Natural killer cell treated with Interleukin-12 subunit alpha and Interleukin-12 subunit beta and Interleukin-15 and Interleukin-18, amount 100 ng/mL, for 72 hours (primary cell): ENCODE measurements around the gene ACY1. TPM values are rescaled to one million over a fixed set of nuclear protein-coding genes. Genes with fewer than 3 reads are reported as not detected.
"Not testable (repeated sequence)": the region's sequence is repeated elsewhere in the genome, so short reads cannot be mapped to it uniquely, and the experiment has no call there.

Experiments used
- ATAC-seq, 2 donors: fragments of 150-1000 bp; cut with Tn5 transposase in 1 of 2; sonication (Bioruptor Pico), chemical (Tn5 transposase) in 1 of 2; 2 replicates each; pipeline ENCODE4 v1.10.0; 2021
- DNase-seq: peaks from one replicate; pipeline ENCODE4 v3.0.0; 2022; ENCODE audit warnings: low spot score
- H3K27ac Mint-ChIP-seq, 2 donors: 1 replicate in 1 of 2; 2 replicates in 1 of 2; pipeline ENCODE4 v1.8.0; 2022; ENCODE audit warnings: mixed read lengths in 2 of 2, mild to moderate bottlenecking in 1 of 2, moderate library complexity in 1 of 2
- H3K27me3 Mint-ChIP-seq, 2 donors: 1 replicate in 1 of 2; 2 replicates in 1 of 2; pipeline ENCODE4 v1.8.0; 2022; ENCODE audit warnings: mixed read lengths in 2 of 2
- H3K36me3 Mint-ChIP-seq: one replicate; pipeline ENCODE4 v1.8.0; 2022; ENCODE audit warnings: mixed read lengths
- H3K4me1 Mint-ChIP-seq, 2 donors: 1 replicate in 1 of 2; 2 replicates in 1 of 2; pipeline ENCODE4 v1.8.0; 2022; ENCODE audit warnings: low read depth in 2 of 2, mixed read lengths in 2 of 2, mild to moderate bottlenecking in 1 of 2
- H3K4me3 Mint-ChIP-seq: one replicate; pipeline ENCODE4 v1.8.0; 2022; ENCODE audit warnings: mixed read lengths
- H3K9me3 Mint-ChIP-seq: 2 replicates; pipeline ENCODE4 v1.8.0; 2022; ENCODE audit warnings: mixed read lengths
- total RNA-seq, 2 donors: library from RNA; stranded (reverse); gene quantifications; one replicate each; pipeline ENCODE4 v1.2.3, GENCODE V29; 2022

Gene ACY1
- total RNA-seq, 2 donors from 2014 or later: 22.4 to 42.6 TPM

GRCh38 chr3:51992017-51992682, 8.8 kb downstream of the ACY1 start:
- no peak for DNase-seq
- peaks cover 18% of the 10 kb centered on the region for H3K36me3 Mint-ChIP-seq
- no peak overlapping the region for H3K4me3 Mint-ChIP-seq
- ATAC-seq: no peak
- no peaks in the 10 kb centered on the region for H3K9me3 Mint-ChIP-seq
- H3K4me1 Mint-ChIP-seq: peaks cover 31 to 38% of the 10 kb centered on the region in 2 donors
- no peak overlapping the region for H3K27ac Mint-ChIP-seq
- H3K27me3 Mint-ChIP-seq: no peaks in the 10 kb centered on the region

- DNase-seq, ATAC-seq, H3K9me3 Mint-ChIP-seq, H3K27me3 Mint-ChIP-seq: not testable (repeated sequence)
- Mint-ChIP-seq H3K27ac (peak overlapping the region; percentile 100), H3K36me3 (peaks cover 18% of the 10 kb centered on the region), H3K4me1 (peaks cover 30 to 36% of the 10 kb centered on the region in 2 donors), H3K4me3 (peak overlapping the region; percentile 99)
These were observed 10.3 kb downstream of the ACY1 start for GRCh38 chr3:51993657-51994056.

GRCh38 chr3:51994530-51994929, 11.2 kb downstream of the ACY1 start:
- H3K27ac Mint-ChIP-seq: peak overlapping the region; percentile 100
- peaks cover 24 to 30% of the 10 kb centered on the region in 2 donors for H3K4me1 Mint-ChIP-seq
- ATAC-seq: no peak
- no peaks in the 10 kb centered on the region for H3K9me3 Mint-ChIP-seq
- DNase-seq: no peak
- H3K4me3 Mint-ChIP-seq: peak overlapping the region; percentile 99
- H3K36me3 Mint-ChIP-seq: peaks cover 18% of the 10 kb centered on the region
- H3K27me3 Mint-ChIP-seq: peaks cover 0 to 5% of the 10 kb centered on the region in 2 donors

- H3K27me3 Mint-ChIP-seq: peaks cover 0 to 5% of the 10 kb centered on the region in 2 donors
- peak within 1 kb of the TSS; percentile 99 for H3K4me3 Mint-ChIP-seq
- ATAC-seq (peak; percentile 94 to 97), DNase-seq (peak; percentile 91)
- H3K4me1 Mint-ChIP-seq: peaks cover 24 to 30% of the 10 kb centered on the region in 2 donors
- peaks cover 18% of the 10 kb centered on the region for H3K36me3 Mint-ChIP-seq
- H3K27ac Mint-ChIP-seq: peak within 1 kb of the TSS; percentile 100
- H3K9me3 Mint-ChIP-seq: no peaks in the 10 kb centered on the region
These were observed 12.2 kb downstream of the ACY1 start, which contains the start of gene RPL29 for GRCh38 chr3:51995346-51996163. RPL29 (minus strand) TSS chr3:51995895; CDS start chr3:51995461, 434 bp downstream.

DNA sequence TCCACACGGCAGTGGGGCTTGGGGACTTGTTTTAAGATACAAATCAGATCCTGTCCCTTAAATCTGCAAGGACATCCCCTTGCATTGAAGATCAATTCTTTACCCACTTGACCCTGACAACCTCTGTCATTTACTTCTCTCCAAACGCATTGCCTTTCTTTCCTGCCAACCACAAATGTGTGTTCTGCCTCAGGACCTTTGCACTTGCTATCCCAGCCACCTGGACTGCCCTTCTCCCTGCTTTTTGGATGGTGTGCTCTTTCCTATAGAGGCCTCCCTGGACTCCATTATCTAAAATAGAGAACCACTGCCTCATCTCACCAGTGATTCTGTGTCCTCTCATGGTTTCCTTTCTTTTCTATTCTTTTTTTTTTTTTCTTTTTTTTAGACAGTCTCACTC, 13.8 kb downstream of the ACY1 start:
- no peak for DNase-seq
- no peaks in the 10 kb centered on the region for H3K9me3 Mint-ChIP-seq
- H3K27me3 Mint-ChIP-seq: peaks cover 0 to 5% of the 10 kb centered on the region in 2 donors
- no peak for ATAC-seq
- H3K4me1 Mint-ChIP-seq: peaks cover 24 to 29% of the 10 kb centered on the region in 2 donors
- H3K36me3 Mint-ChIP-seq: peaks cover 18% of the 10 kb centered on the region
- peak overlapping the region; percentile 36 for H3K4me3 Mint-ChIP-seq
- H3K27ac Mint-ChIP-seq: peak overlapping the region; percentile 9 to 100

GRCh38 chr3:51997935-51998596, 14.7 kb downstream of the ACY1 start:
- no peak overlapping the region for H3K4me3 Mint-ChIP-seq
- no peak for ATAC-seq
- peaks cover 0 to 5% of the 10 kb centered on the region in 2 donors for H3K27me3 Mint-ChIP-seq
- peaks cover 18% of the 10 kb centered on the region for H3K36me3 Mint-ChIP-seq
- peak overlapping the region in 1 of 2 donors; percentile 100 for H3K27ac Mint-ChIP-seq
- H3K9me3 Mint-ChIP-seq: no peaks in the 10 kb centered on the region
- H3K4me1 Mint-ChIP-seq: peaks cover 23 to 24% of the 10 kb centered on the region in 2 donors
- DNase-seq: no peak

DNA sequence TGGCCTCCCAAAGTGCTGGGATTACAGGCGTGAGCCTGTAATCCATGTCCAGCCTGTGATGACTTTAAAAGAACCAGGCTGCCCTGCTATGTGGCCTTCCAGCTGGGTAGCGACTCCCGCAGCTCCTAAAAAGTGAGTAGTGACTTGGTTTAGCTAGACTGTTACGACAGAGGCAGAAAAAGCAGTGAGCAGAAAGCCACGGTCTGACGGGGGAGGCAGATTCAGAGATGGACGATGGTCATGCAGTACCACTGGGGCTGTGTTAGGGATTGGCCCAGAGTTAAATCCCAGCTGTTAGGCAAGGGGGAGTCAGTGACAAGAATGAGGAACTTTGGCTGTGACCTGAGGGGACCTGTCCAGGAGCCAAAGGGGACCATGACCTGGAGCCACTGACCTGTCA, 15.4 kb downstream of the ACY1 start:
- no peaks in the 10 kb centered on the region for H3K9me3 Mint-ChIP-seq
- H3K27ac Mint-ChIP-seq: no peak overlapping the region
- H3K27me3 Mint-ChIP-seq: peaks cover 0 to 5% of the 10 kb centered on the region in 2 donors
- no peak for ATAC-seq
- DNase-seq: no peak
- peaks cover 23 to 24% of the 10 kb centered on the region in 2 donors for H3K4me1 Mint-ChIP-seq
- peaks cover 18% of the 10 kb centered on the region for H3K36me3 Mint-ChIP-seq
- H3K4me3 Mint-ChIP-seq: no peak overlapping the region

DNA sequence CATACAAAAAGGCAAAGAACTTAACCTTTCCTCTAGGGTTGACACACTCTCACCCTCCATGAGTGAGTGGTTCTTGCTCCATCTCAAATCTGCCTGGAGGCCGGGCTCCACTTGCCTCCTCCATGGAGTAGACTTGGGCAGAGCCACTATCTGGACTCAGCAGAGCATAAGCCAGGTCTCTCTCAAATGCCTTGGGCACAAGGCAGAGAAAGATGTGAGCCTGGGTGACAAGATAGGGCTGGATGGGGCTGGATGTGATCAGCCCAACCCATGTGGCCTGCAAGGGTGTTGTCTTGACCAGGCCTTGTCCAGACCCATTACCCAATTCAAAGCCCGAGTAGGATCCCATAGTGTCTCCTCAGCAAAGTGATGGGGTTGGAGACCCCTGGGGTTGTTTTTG, 16.5 kb downstream of the ACY1 start:
- ATAC-seq (no peak), DNase-seq (no peak)
- H3K9me3 Mint-ChIP-seq: no peaks in the 10 kb centered on the region
- peaks cover 0 to 5% of the 10 kb centered on the region in 2 donors for H3K27me3 Mint-ChIP-seq
- H3K4me3 Mint-ChIP-seq: no peak overlapping the region
- peaks cover 8% of the 10 kb centered on the region for H3K36me3 Mint-ChIP-seq
- H3K4me1 Mint-ChIP-seq: peaks cover 13 to 16% of the 10 kb centered on the region in 2 donors
- no peak overlapping the region for H3K27ac Mint-ChIP-seq

DNA sequence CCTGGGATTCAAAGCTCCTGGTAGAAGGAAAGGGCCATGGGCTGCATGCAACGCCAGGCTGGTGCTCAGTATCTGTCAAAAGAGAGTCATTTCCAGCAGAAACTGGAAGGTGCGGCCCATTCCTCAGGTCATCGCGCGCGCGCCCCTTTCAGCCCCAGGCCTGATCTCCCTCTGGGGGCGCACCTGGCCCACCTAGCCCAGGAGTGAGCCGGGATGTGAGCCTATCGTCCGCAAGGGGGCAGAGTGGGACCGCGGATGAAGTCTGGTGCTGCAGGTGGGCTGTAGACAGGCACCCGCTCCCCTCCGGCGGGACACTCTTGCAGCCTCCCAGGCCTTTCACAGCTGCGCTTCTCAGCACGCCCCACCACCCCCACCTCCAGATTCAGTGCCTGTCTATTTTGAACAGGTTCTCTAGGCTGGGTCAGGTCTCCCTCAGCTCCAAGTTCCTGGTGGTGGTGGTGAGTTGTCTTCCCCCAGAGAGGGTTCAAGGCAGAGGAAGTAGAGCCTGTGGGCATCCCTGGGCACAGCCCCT, 18.2 kb downstream of the ACY1 start:
- DNase-seq: peak; percentile 78
- Mint-ChIP-seq H3K36me3 (no peaks in the 10 kb centered on the region), H3K4me1 (peaks cover 6 to 7% of the 10 kb centered on the region in 2 donors), H3K27ac (no peak overlapping the region), H3K27me3 (peaks cover 0 to 5% of the 10 kb centered on the region in 2 donors), H3K4me3 (no peak overlapping the region), H3K9me3 (no peaks in the 10 kb centered on the region)
- ATAC-seq: peak; percentile 92

DNA sequence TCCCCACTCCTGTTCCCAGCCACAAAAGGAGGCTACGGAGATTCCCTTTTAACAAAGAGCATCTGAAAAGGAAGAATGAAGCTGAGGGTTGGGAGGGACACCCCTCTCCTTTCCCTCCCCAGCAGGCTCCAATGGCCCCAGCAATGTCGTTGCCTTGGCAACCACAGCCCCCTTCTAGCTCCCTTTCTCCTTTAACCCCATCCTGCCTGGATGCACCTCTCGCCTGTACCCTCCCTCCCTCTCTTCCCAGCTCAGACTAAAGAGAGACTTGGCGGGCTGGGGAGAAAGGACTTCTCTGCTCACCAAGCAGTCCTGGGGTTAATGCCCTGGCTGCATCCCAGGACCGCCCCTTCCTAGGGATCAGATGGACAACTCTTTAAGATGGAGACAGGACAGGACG, 19.4 kb downstream of the ACY1 start:
- DNase-seq: no peak
- no peaks in the 10 kb centered on the region for H3K9me3 Mint-ChIP-seq
- H3K36me3 Mint-ChIP-seq: no peaks in the 10 kb centered on the region
- no peaks in the 10 kb centered on the region for H3K4me1 Mint-ChIP-seq
- no peak for ATAC-seq
- no peak overlapping the region for H3K4me3 Mint-ChIP-seq
- peaks cover 0 to 4% of the 10 kb centered on the region in 2 donors for H3K27me3 Mint-ChIP-seq
- no peak overlapping the region for H3K27ac Mint-ChIP-seq

- H3K4me1 Mint-ChIP-seq: no peaks in the 10 kb centered on the region
- no peaks in the 10 kb centered on the region for H3K27me3 Mint-ChIP-seq
- no peak overlapping the region for H3K4me3 Mint-ChIP-seq
- no peaks in the 10 kb centered on the region for H3K36me3 Mint-ChIP-seq
- H3K27ac Mint-ChIP-seq: no peak overlapping the region
- no peak for ATAC-seq
- no peak for DNase-seq
- H3K9me3 Mint-ChIP-seq: no peaks in the 10 kb centered on the region
These were observed 20.9 kb downstream of the ACY1 start for GRCh38 chr3:52004163-52004787.

GRCh38 chr3:52004906-52005395, 21.6 kb downstream of the ACY1 start:
- Mint-ChIP-seq H3K4me1 (no peaks in the 10 kb centered on the region), H3K27ac (no peak overlapping the region), H3K4me3 (no peak overlapping the region), H3K27me3 (no peaks in the 10 kb centered on the region), H3K9me3 (no peaks in the 10 kb centered on the region), H3K36me3 (no peaks in the 10 kb centered on the region)
- DNase-seq (no peak), ATAC-seq (no peak)

DNA sequence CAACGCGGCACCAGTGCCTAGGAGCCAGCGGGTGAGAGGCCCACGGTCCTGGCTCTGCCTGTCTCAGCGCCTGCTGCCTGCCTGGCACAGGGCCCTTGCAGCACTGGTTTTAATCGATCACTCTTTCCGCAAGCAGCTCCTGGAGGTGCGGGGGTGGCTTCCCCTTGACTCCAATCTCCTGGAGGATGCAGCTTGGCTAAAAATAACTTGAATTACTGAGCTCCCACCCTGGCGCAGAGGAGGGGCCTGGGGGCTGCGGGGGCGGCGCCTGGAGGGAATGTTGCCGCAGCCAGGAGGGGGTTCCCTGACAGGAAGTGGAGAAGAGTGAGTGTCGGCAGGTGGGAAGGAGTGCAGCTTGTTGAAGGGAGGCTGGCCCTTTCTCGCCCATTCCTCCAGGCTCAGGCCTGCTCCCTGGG, 22.2 kb downstream of the ACY1 start:
- no peaks in the 10 kb centered on the region for H3K36me3 Mint-ChIP-seq
- H3K4me3 Mint-ChIP-seq: no peak overlapping the region
- no peaks in the 10 kb centered on the region for H3K4me1 Mint-ChIP-seq
- no peaks in the 10 kb centered on the region for H3K9me3 Mint-ChIP-seq
- ATAC-seq: no peak
- H3K27ac Mint-ChIP-seq: no peak overlapping the region
- no peak for DNase-seq
- no peaks in the 10 kb centered on the region for H3K27me3 Mint-ChIP-seq
